KBM-7 (cell line): ENCODE results near the gene SHANK2.

Experiments used
- DNase-seq: peaks from one replicate; pipeline ENCODE4 v3.0.0-alpha.2; 2015
- in situ Hi-C: fragments of 300-500 bp; cut with MboI; formaldehyde crosslinking; loops from 2 replicates; pipeline ENCODE4 v1.14.3; 2020; ENCODE audit warnings: low sequenced_read_pairs, low pct_unique_long_range_greater_than_20kb, mixed read lengths

The SHANK2 gene

DNA sequence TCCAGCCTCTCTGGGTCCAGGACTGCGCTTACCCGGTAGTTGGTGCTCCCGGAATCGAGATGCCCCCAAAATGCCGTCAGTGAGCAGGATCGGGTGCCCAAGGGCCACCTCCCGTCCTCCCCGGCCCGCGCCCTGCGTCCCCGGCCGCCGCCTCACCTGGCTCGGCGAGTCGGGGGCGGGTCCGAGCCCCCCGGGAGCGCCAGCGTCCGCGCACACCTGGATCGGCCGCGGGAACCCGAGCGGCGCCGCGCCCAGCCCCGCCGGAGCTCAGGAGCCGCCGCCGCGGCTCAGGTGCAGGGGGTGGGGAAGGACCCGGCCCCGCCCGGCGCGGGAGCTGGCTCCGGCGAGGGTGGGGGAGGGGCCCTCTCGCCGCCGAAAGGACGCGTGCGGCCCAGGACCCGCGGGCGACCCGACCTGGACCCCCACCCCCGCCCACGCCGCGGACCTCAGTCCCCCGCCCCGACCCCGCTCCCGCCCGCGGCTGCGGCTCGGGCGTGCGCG lies at the start of gene SHANK2:
TSS of gene SHANK2 (minus strand) at position 309 of the 501 bp plus-strand sequence. CDS start 105,251 bp downstream, outside the sequence.
- no peak for DNase-seq
- in situ Hi-C loops: no loop called here

DNA sequence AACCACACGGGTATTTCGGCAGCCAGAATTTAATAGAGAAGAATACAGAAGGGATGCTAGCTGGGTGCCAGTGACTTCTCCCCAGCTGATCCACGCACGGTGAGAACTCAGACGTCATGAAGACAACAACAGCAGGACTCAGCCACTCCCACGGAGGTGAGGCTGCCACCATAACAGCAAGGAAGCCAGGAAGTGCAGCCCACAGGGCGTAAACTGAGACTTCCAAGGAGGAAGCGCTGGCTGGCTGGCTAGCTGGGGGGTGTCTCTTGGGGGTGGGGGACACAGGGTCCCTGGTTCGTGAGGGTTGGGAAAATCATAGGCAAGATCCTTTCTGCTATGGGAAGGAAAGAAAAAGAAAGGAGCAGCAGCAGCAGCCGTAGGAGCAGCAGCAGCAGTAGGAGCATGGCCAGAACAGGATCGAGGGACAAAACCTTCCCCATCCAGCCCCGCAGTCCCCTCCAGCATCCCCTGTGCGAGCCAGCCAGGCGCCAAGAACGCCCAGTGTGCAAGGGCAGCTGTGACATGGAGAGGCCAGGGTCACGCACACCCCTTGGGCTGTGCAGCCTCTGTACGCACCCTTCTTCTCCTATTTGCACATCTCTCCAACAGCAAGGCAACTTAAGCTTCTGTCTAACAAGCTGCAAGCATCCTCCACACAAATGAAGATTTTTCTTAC lies 49.6 kb upstream of the SHANK2 start:
- in situ Hi-C loops: no loop called here
- DNase-seq: no peak

DNA sequence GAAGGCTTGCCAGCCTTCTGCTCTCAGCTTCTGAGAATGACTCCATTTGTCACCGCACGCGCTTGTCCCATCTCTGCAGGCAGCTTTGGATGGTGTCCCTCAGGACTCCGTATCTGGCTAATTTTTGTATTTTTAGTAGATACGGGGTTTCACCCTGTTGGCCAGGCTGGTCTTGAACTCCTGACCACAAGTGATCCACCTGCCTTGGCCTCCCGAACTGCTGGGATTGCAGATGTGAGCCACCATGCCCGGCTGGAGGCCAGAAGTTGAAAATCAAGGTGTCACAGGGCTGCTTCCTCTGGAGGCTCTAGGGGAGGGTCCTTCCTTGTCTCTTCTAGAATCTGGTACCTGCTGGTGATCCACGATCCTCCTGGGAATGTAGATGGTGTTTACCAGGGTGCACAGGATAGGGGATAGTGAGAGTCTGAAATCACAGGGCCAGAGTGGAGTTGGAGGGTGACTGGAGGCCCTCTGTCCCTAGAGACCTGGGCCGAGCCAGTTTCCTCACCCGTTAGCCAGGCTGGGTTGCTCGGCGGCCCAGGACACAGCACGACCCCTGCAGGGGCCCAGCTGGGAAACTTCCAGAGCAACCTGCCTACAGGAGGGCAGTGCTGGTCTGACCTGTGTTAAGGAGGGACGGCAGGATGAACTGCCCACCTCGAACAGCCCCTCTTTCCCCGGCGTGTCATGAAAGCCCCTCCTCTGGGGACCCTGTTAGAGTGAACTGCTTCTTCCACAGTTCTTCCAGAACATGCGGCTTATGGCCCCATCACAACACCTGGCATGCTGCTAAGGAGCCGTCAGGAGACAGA lies 48.9 kb upstream of the SHANK2 start:
- DNase-seq: no peak
- in situ Hi-C loops: no loop called here

DNA sequence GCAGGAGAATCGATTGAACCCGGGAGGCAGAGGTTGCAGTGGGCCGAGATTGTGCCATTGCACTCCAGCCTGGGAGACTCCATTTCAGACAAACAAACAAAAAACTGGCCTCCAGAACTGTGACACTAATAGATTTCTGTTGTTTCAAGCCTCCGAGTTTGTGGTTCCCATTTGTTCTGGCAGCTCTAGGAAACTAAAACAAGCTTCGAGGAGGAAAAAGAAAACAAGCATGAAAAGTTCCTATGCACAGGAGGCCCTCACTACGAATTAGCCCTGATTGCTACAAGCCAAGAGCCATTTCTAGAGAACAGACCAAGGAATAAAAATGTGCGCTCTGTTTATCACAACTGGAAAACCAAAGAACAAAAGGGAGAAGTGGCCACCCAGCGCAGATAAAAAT lies 47.8 kb upstream of the SHANK2 start:
- in situ Hi-C loops: no loop called here
- no peak for DNase-seq

DNA sequence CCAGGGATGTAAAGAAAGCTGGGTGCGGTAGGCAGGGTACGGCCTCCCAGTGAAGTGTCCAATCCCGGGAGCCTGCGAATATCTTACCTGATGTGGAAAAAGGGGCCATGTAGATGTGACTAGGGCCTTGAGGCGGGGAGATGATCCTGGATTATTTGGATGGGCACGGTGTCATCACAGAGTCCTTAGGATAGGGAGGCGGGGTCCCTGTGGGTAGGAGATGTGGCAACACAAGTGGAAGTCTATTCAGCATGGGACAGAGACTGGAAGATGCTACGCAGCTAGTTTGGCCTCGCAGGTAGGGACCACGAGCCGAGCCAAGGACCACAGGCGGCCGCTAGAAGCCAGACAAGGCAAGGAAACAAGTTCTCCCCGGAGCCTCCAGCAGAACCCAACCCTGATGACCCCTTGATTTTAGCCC lies 46.4 kb upstream of the SHANK2 start:
- no peak for DNase-seq

DNA sequence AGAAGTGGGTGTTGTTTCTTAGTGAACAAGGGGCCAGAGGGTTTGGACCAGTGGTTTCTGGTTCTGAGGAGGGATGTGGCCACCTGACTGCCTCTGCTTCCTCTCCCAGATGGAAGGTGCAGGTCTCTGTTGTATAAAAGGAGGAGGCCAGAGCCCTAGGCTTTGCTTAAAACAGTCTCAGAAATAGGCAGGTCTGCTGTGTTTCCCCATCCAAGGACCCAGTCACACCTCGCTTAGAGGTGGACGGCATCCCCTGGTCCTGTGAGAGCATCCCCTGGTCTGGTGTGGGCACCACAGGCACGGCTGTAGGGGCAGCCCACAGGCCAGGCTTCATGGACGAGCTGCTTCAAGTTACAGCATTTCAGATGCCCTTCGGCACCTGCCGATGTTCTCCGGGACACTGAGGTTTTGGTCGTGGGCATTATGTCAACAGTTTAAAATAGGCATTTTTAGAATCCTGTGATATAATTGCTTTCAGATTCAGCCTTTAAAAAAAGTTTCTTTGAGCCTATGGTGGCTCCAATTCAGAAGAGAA lies 45.7 kb upstream of the SHANK2 start:
- in situ Hi-C loops: no loop called here
- no peak for DNase-seq

More for the DNA sequence above, 46.4 kb upstream of the SHANK2 start:
- in situ Hi-C loops: no loop called here

DNA sequence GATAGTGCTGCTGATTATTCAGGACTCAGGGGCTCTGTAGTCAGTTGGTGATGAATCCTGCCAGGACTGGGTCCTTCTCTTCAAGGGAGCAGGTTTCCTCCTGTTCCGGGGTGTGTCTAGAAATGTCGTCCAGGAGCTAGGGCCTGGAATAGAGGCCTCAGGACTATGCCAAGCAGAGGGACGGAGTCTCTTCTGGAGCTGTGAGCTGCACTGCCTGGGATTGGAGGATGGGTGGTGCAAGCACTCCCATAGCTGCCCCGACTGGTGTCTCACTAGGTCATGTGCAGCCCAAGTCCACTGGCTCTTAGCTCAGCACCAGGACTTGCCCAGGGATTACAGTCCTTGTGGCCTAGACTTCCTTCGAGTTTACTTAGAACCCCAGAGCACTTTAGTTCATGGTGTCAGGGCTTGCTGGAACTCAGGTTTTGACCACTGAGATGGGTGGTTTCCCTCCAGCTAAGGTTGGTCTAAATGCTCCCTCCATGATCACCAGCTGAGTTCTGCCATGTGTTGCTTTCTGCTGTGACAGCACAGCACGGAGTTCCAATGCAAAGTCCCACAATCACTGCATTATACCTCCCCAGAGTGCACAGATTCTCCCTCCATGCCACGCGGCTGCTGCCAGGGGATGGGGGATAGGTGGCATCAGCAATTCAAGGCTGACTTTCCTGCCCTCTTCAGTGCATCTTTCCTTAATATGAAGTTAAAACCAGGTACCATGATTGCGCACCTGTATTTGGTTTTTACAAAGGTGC lies 42.6 kb upstream of the SHANK2 start:
- in situ Hi-C loops: no loop called here
- DNase-seq: no peak

DNA sequence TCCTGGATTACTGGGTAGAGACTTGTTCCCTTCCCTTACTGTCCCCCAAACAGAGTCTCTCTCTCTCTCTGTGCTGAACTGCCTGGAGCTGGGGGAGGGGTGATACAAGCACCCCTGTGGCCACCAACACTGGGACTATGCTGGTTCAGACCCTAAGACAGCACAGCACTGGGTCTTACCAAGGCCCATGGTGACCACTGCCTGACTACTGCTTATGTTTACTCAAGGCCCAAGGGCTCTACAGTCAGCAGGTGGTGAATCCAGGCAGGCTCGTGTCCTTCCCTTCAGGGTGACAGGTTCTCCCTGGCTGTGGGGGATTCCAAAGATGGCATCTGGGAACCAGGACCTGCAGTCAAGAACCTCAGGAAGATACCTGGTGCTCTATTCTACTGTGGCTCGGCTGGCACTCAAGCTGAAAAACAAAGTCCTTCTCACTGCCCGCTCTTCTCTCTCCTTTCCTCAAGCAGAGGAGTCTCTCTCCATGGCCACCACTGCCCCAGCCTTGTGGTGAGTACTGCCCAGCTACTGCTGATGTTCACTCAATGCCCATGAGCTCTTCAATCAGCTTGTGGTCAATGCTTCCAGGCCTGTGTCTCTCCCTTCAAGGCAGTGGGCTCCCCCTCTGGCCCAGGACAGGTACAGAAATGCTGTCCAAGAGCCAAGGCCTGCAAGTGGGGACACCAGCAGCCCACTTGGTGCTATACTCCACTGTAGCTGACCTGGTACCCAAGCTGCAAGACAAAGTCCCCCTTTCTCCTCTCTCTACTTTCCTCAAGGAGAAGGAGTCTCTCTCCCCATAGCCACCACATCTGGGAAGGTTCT lies 41.8 kb upstream of the SHANK2 start:
- in situ Hi-C loops: no loop called here
- no peak for DNase-seq

DNA sequence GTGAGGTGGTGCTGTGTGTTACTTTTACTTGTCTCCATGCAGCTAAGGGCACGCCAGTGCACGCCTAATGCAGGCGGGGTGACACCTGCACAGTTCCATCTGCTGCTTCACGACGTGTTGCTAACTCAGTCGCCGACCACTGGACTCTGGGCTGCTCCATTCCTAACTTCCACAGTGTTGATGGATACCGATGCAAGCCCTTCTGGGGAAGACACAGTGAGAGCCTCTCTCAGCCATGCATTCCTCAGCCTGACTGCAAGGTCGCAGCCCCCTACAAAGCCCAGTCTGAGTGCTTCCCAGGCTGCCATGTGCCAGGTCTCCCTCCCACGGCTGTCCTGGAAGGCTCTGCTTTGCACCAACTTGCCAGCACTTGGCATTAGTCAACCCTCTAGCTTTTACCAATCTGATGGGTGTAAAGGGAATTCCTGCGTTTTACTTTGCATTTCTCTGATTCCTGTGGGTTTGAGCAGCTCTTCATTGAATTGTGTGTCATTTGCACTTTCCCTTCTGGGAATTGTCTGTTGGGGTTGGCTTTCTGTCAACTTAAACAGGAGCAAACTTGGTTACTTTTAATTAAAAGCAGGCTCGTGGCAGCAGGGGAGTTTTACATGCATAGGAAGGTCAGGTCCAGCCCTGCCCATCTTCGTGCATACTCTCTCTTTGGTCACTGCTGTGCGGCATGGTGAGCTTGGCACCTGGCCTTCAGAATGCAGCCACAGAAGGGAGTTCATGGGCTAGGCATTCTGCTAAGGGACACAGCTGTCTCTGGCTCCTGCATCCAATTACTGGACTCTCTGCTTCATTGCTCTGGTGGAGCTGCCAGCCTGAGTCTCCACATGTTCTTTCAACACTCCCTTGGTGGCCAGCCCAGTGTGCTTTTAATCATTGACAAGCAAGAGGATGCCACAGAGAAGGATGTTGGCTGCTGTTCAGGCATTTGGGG lies 34.6 kb upstream of the SHANK2 start:
- in situ Hi-C loops: no loop called here
- DNase-seq: no peak

DNA sequence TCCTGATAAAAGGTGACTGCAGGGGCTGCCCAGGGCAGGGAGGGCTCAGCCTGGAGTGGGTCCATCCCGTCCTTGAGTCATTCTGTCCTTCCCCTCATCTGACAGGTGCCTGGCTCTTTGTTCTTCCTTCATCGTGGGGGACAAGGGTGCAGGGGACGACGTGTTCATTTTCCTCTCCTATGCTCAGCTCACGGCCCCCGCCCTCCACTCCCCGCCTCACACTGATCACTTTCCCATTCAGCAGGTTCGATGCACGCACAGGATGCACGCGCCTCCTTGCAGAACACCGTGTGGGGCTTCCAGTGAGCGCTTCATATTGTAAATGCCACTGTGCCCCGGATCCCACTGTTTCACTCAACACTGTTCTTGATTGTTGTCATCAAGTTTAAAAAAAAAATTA lies 32.7 kb upstream of the SHANK2 start:
- DNase-seq: no peak
- in situ Hi-C loops: no loop called here

DNA sequence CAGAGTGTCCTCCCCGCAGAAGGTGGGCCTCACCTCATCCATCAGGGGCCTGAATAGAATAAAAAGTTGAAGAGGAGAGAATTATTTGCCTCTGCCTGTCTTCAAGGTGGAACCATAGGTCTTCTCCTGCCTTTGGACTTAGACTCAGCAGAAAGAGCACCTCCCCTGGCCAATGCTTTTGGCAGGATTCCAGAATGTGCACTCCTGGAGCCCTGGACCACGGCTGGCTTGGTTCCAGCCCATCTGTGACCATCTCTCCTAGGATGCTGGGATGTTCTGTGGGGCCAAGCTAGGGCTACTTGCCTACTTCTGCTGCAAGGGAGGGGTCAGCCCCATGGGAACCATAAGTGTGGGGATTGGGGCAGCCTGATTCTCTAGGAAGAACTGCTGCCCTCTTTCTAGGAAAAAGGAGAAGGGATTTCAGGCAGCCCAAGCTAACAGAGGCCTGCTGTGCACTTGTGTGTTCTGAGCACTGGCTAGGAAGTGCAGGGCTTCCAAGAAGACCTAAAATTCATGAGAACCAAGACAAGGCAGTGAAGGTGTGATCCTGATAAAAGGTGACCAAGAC lies 32.2 kb upstream of the SHANK2 start:
- no peak for DNase-seq
- in situ Hi-C loops: no loop called here

DNA sequence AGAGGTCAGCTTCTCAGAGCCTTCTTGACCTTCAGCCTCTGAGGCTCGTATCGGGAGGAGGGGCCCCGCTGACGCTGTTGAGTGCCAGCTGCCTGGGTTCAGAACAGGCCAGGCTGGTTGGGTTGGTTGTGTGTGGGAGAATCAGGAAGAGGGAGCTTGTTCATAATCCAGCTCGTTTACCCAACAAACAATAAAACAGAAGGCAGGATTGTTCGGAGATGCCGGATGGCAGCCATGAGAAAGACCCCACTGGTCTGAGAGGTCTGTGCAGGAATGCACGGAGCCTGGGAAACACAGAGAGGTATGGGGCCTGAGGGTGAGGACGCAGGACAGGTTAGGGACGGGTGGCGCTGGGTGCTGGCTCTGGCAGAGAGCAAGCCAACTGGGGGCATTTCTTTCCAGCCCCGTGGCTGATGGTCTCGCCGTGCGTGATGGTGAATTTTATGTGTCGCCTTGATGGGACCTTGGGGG lies 31.6 kb upstream of the SHANK2 start:
- no peak for DNase-seq

DNA sequence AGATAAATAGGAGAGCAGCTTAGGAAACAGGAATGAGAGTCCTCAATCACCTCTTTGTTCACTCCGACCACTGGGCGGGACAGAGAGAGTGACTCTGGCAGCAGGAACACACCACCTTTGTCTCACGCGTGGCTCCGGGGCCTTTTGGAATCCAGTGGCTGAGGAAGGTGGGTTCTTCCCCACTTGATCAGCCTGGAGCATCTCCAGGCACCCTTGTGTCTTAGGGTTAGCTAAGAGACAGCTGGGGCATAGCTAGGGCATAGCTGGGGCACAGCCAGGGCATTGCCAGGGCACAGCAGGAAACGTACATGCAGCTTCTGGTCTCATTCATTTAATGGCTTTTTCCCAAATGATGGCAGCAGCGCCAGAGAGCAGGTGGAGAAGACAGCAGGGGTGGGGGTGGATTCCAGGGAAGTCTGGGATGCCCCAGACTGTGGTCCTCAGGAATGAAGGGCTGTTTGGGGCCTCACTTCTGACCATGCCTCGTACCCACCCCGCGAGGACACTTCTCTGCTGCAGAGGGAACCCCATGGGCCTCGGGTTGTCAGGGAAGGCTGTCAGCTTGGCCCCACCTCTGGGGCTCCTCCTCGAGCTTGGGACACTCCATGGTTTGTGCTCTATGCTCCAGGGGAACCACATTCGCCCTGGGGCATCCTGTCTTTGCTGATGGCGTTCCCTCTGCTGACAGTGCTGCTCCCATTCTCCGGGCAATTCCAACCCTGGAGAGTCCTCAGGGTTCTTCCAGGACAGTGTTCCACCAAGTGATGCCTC lies 30.4 kb upstream of the SHANK2 start:
- DNase-seq: no peak
- in situ Hi-C loops: no loop called here

More for the DNA sequence above, 31.6 kb upstream of the SHANK2 start:
- in situ Hi-C loops: no loop called here

DNA sequence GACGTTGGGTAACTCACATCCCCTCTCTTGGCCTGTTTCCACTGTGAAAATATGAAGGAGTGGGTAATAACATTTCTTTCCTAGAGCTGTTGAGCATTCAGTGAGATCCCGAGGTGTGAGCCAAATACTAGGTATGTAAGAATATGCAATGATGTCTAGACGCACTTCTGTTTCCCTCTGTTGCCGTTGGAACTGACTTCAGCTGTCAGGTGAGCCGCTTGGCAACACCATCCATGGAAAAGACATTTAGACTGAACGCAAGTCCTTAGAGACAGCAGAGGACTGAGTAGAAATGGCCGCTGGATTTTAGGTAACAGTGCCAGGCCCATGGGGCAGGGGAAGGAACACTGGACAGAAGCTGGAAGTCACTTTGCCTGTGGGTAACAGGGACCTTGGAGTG lies 29.5 kb upstream of the SHANK2 start:
- DNase-seq: no peak
- in situ Hi-C loops: no loop called here

DNA sequence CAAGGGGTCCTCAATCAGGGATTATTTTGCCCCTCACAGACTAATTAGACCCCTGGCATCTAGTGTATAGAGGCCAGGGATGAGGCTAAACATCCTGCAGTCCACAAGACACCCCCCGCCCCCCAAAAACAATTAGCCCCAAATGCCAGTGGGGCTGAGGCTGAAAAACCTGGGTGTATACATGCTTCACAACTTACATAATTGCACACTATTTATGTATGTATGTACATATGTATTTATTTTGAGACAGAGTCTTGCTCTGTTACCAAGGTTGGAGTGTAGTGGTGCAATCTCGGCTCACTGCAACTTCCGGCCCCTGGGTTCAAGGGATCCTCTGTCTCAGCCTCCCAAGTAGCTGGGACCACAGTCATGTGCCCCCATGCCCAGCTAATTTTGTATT lies 28.8 kb upstream of the SHANK2 start:
- in situ Hi-C loops: no loop called here
- no peak for DNase-seq

DNA sequence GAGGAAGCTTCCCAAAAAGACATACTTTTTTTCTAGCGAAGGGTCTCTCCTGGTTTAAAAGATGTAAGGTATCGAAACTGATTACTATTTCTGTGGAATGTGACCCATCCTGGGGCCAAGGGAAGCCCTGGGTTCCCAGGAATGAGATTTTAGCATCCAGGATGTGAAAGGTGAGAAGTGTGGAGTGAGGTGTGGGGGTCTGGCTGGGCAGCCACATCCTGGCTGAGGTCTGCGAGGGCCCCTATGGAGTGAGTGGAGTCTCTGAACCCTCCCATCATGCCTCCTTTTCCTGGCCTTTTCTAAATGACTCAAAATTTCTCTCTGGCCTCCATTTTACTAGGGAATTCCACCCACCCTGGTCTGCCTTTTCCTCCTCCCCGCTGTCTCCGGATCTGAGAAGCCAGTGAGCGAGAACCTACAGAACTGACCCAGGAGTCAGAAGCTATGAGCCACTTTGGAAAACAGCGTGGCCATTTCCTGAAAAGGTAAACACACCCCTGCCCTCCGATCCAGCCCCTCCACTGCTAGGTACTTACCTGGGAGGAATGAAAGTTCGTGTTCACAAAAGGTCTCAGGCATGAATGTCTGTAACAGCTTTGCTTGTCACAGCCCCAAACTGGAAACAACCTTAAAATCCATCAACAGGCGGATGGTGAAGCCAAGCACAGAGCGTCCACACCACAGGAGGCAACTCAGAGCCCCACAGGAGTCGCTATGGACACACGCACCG lies 27.7 kb upstream of the SHANK2 start:
- no peak for DNase-seq
- in situ Hi-C loops: no loop called here
